ENCODE data around the gene PDIA5. TPM values are rescaled to one million over a fixed set of nuclear protein-coding genes. Genes with fewer than 3 reads are reported as not detected.

PDIA5 gene
- total and polyA plus RNA-seq, 4 donors = 15.5 to 38.6 (median 30.7) TPM

DNA sequence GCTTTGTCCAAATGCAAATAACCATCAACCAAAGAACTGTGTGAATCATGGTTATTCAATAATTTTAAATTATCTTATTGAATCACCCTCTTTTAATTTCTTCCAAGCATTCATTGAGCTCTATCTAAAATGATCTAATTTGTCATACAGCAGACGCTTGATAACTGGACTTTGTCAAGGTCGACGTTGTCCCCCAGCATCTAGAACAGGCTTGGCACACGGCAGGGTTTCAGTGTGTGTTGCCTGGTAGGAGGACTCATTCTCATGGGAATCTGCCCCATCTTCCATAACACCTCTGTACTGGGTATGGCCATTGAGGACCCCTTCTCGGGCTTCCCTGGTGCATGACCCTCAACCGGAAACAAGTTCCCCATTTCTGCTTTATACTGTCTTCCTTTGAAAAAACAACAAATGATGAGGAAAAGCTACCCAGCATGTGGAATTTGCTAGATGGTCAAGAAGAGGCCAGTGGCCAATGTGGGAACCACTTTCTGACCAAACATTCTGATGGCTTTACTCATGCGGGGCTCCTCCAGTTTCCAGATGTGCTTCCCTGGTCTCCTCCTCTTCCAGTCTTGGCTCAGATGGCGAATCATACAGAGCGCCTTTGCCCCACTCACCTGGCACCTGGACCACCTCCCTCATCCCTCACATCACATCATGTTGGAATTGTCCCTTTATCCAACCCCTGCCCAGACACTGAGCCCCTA is 93.3 kb downstream of the PDIA5 start:
- 95 to 98% methylated on average over 9 of the region's 9 CpGs for WGBS, 2 donors
- TF ChIP-seq, protein P1, sequence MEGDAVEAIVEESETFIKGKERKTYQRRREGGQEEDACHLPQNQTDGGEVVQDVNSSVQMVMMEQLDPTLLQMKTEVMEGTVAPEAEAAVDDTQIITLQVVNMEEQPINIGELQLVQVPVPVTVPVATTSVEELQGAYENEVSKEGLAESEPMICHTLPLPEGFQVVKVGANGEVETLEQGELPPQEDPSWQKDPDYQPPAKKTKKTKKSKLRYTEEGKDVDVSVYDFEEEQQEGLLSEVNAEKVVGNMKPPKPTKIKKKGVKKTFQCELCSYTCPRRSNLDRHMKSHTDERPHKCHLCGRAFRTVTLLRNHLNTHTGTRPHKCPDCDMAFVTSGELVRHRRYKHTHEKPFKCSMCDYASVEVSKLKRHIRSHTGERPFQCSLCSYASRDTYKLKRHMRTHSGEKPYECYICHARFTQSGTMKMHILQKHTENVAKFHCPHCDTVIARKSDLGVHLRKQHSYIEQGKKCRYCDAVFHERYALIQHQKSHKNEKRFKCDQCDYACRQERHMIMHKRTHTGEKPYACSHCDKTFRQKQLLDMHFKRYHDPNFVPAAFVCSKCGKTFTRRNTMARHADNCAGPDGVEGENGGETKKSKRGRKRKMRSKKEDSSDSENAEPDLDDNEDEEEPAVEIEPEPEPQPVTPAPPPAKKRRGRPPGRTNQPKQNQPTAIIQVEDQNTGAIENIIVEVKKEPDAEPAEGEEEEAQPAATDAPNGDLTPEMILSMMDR (IDR thresholded peaks at IDR 0.05; ENCODE audit: control extremely low read depth, extremely low read depth) = no peak

DNA sequence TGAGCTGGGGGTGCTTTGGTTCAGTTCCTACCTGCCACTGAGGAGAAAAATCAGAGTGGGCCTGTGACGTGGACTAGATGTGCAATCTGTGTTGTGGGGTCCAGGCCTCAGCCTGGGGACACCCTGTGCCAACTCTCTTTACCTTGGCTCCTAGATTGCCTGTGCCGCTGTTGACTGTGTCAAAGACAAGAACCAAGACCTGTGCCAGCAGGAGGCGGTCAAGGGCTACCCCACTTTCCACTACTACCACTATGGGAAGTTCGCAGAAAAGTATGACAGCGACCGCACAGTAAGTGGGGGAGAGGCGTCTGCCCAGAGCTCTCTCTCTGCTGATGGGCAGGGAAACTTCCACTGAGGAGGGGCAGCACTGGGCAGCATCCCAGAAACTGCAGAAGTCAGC is 94.3 kb downstream of the PDIA5 start:
- Histone ChIP-seq H3K4me3 (no peak overlapping the region), H3K36me3 (ENCODE audit: control insufficient read depth in 4 of 4, insufficient read depth in 4 of 4, low read length in 4 of 4) (peaks cover 0 to 46% (median 3%) of the 10 kb centered on the region in 4 donors), H3K9ac (ENCODE audit: insufficient read depth in 1 of 2, low read length in 2 of 2) (no peak overlapping the region), H3K27me3 (ENCODE audit: control insufficient read depth in 3 of 3, insufficient read depth in 3 of 3, low read length in 2 of 3) (no peaks in the 10 kb centered on the region), H3K4me1 (ENCODE audit: control insufficient read depth in 5 of 5, insufficient read depth in 5 of 5, low read length in 5 of 5) (peaks cover 0 to 14% (median 0%) of the 10 kb centered on the region in 5 donors), H3K27ac (ENCODE audit: low read depth in 1 of 2, low read length in 1 of 2) (no peak overlapping the region), H3K9me3 (ENCODE audit: control insufficient read depth in 4 of 4, insufficient read depth in 3 of 4, low read length in 3 of 4) (no peaks in the 10 kb centered on the region)
- WGBS, 2 donors = 96 to 98% methylated on average over 7 of the region's 7 CpGs
- TF ChIP-seq, protein P1 (IDR thresholded peaks at IDR 0.05; ENCODE audit: control extremely low read depth, extremely low read depth) = no peak
- ATAC-seq (ENCODE audit: insufficient read depth, low FRiP score) = no peak
- no peak for DNase-seq

More for the DNA sequence above, 93.3 kb downstream of the PDIA5 start:
- H3K36me3 ChIP-seq (ENCODE audit: control insufficient read depth in 4 of 4, insufficient read depth in 4 of 4, low read length in 4 of 4) = peaks cover 0 to 53% (median 3%) of the 10 kb centered on the region in 4 donors
- DNase-seq (no peak), ATAC-seq (ENCODE audit: insufficient read depth, low FRiP score) (no peak)
- no peak overlapping the region for H3K27ac ChIP-seq (ENCODE audit: low read depth in 1 of 2, low read length in 1 of 2)
- H3K9ac ChIP-seq (ENCODE audit: insufficient read depth in 1 of 2, low read length in 2 of 2) = no peak overlapping the region
- no peaks in the 10 kb centered on the region for H3K27me3 ChIP-seq (ENCODE audit: control insufficient read depth in 3 of 3, insufficient read depth in 3 of 3, low read length in 2 of 3)
- peaks cover 0 to 14% (median 0%) of the 10 kb centered on the region in 5 donors for H3K4me1 ChIP-seq (ENCODE audit: control insufficient read depth in 5 of 5, insufficient read depth in 5 of 5, low read length in 5 of 5)
- H3K4me3 ChIP-seq = no peak overlapping the region
- no peaks in the 10 kb centered on the region for H3K9me3 ChIP-seq (ENCODE audit: control insufficient read depth in 4 of 4, insufficient read depth in 3 of 4, low read length in 3 of 4)

DNA sequence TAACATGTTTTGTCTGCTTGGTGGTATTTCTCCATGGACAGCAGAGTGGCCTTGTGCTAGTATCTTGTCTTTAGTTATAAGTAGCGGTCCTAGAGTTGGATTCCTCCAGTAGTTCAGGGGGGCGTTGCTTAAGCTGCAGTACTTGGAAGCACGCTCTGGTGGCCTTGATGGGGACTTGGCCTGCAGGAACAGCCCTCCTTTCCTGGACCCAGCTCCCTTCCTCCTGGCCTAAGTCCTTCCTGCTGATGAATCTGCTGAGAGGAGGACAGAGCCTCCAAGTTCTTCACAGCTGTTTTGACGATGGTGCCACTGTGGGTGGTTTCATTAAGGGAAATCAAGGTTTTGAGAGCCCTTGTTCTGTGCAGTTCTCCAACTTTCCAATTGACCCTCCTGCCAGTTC is 96.3 kb downstream of the PDIA5 start:
- no peak for ATAC-seq (ENCODE audit: insufficient read depth, low FRiP score)
- 86 to 95% methylated on average over 4 of the region's 4 CpGs for WGBS, 2 donors
- H3K36me3 ChIP-seq (ENCODE audit: control insufficient read depth in 4 of 4, insufficient read depth in 4 of 4, low read length in 4 of 4) = peaks cover 0 to 37% (median 3%) of the 10 kb centered on the region in 4 donors

More for the DNA sequence above, 96.3 kb downstream of the PDIA5 start:
- Histone ChIP-seq H3K9me3 (ENCODE audit: control insufficient read depth in 4 of 4, insufficient read depth in 3 of 4, low read length in 3 of 4) (no peaks in the 10 kb centered on the region), H3K27ac (ENCODE audit: low read depth in 1 of 2, low read length in 1 of 2) (no peak overlapping the region), H3K4me1 (ENCODE audit: control insufficient read depth in 5 of 5, insufficient read depth in 5 of 5, low read length in 5 of 5) (peaks cover 0 to 4% (median 0%) of the 10 kb centered on the region in 5 donors), H3K9ac (ENCODE audit: insufficient read depth in 1 of 2, low read length in 2 of 2) (no peak overlapping the region), H3K4me3 (no peak overlapping the region), H3K27me3 (ENCODE audit: control insufficient read depth in 3 of 3, insufficient read depth in 3 of 3, low read length in 2 of 3) (no peaks in the 10 kb centered on the region)
- TF ChIP-seq, protein P1 (IDR thresholded peaks at IDR 0.05; ENCODE audit: control extremely low read depth, extremely low read depth) = no peak
- no peak for DNase-seq

Measured in lung (tissue), 12 donors.